RWPE1 (cell line): ENCODE results near the gene ZDHHC8.

Experiments
- CTCF ChIA-PET: fragments of 350-600 bp; sonication (Branson Sonifier 250); formaldehyde crosslinking; extraction: SDS; loops from one replicate; lab custom pipeline; 2021; lab: Yijun Ruan, JAX
- POLR2A ChIA-PET: fragments of 400-600 bp; formaldehyde crosslinking; extraction: SDS; loops from one replicate; lab custom pipeline; 2020; ENCODE audit warnings: antibody characterized with exemption; ENCODE audit not compliant: low non-redundant PET; lab: Yijun Ruan, JAX
- DNase-seq: peaks from one replicate; pipeline ENCODE4 v3.0.0; 2012; ENCODE audit warnings: low spot score
- H3K27ac ChIP-seq: fragments of 450-650 bp; 2 replicates; pipeline ENCODE4 v1.5.1; 2017
- CTCF ChIP-seq: fragments of 450-650 bp; conservative IDR thresholded peaks from 2 replicates; pipeline ENCODE4 v1.5.1; 2017; ENCODE audit warnings: low read depth, mild to moderate bottlenecking

Gene ZDHHC8

GRCh38 chr22:20194681-20195593, 63.3 kb downstream of the ZDHHC8 start:
- H3K27ac ChIP-seq, result no peak overlapping the region
- no peak for TF ChIP-seq CTCF
- CTCF ChIA-PET, result interaction anchor here (0.6 to 0.7 kb wide), 3 partner anchors 8 to 64 kb away, joined by 3 read pairs; no protein-coding TSS in a partner anchor
- DNase-seq, result no peak
- POLR2A ChIA-PET, result no interaction called here

GRCh38 chr22:20196094-20196842, 64.7 kb downstream of the ZDHHC8 start:
- ChIA-PET POLR2A (no interaction called here), CTCF (interaction anchor here (0.6 kb wide), 1 partner anchor 66 kb away, joined by 3 read pairs; no protein-coding TSS in a partner anchor)
- H3K27ac ChIP-seq, result no peak overlapping the region
- TF ChIP-seq CTCF, result no peak
- DNase-seq, result no peak
